C4-2B (cell line): ENCODE measurements around the gene INMT.

ENCODE experiments used
- H3K27ac ChIP-seq: fragments of 450-650 bp; 2 replicates; pipeline ENCODE4 v1.5.1; 2017
- CTCF ChIP-seq: fragments of 450-650 bp; conservative IDR thresholded peaks from 2 replicates; pipeline ENCODE4 v1.5.1; 2017; ENCODE audit warnings: mild to moderate bottlenecking
- ZFX ChIP-seq: fragments of 450-650 bp; IDR thresholded peaks from 2 replicates; pipeline ENCODE4 v1.6.1; 2017

The INMT gene

GRCh38 chr7:30727061-30727945 lies 24.6 kb upstream of the INMT start:
- H3K27ac ChIP-seq: no peak overlapping the region
- no peak for TF ChIP-seq ZFX
- TF ChIP-seq CTCF: no peak

GRCh38 chr7:30728591-30729100 lies 23.3 kb upstream of the INMT start:
- no peak for TF ChIP-seq CTCF
- TF ChIP-seq ZFX: no peak
- H3K27ac ChIP-seq: no peak overlapping the region

DNA sequence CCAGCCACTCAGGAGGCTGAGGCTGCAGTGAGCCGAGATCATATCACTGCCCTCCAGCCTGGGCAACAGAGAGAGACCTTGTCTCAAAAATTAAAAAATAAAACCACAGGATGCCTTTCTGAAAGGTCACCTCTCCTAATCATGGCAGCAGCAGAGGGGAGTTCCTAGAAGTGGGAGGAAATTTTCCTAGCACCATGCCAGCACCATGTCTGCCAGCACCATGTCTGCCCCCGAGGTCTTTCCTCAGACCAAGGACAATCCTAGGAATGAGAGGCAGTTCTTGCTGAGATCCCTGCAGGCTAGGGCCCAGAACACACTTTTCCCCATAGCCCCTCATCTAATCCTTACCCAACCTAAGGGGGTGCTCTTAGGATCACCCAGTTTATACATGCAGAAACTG lies 22.3 kb upstream of the INMT start:
- no peak for TF ChIP-seq CTCF
- no peak for TF ChIP-seq ZFX
- no peak overlapping the region for H3K27ac ChIP-seq

- TF ChIP-seq CTCF: no peak
- no peak for TF ChIP-seq ZFX
- H3K27ac ChIP-seq: no peak overlapping the region
Observed at GRCh38 chr7:30730097-30730496, 21.8 kb upstream of the INMT start.

DNA sequence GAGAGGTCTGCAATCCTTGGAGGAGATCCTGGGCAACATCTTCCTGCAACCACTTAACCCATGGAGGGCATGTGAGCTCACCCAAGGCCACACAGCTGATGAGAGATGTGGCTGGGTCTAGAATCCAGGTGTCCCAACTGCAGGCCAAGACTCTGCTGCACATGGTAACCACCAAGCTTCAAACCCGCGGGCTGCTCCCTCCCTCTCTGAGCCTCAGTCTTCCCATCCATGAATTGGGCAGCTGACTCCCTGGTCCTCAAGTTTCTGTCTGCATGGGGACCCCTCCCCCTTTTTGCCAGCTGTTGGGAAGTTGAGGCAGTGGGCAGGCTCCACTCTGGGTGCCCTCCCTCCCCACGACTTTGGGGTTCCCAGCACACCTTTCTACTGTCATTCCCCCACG lies 20.9 kb upstream of the INMT start:
- TF ChIP-seq ZFX (no peak), CTCF (no peak)
- no peak overlapping the region for H3K27ac ChIP-seq

DNA sequence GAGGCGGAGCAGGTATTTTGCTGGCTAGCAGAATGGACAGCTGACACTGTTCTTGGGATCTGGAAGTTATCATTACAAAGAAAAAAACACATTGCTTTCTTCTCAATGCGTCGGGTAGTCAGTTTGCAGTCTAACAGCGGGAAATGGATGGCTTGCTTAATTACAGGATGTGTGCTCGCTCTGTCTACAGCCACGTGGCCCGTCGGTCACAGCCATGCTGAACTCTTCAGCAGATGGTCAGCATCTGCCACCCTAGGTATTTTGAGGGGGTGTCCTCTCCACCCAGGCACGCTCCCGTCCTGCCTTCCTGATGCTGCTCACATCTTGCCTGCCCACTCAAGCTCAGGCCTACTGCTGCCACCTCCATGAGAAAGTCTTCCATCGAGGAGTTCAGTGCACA lies 20.4 kb upstream of the INMT start:
- no peak for TF ChIP-seq CTCF
- TF ChIP-seq ZFX: no peak
- H3K27ac ChIP-seq: no peak overlapping the region

- no peak overlapping the region for H3K27ac ChIP-seq
- TF ChIP-seq ZFX: no peak
- no peak for TF ChIP-seq CTCF
Observed at GRCh38 chr7:30732606-30733005, 19.3 kb upstream of the INMT start.
